Caco-2 (cell line): ENCODE data around the gene VWA3B. TPM values are rescaled to one million over a fixed set of nuclear protein-coding genes. Genes with fewer than 3 reads are reported as not detected.

ENCODE experiments used
- BruUV-seq: library from RNA; stranded (reverse); fragments of 400-500 nt; replicated peaks from 2 replicates; lab custom pipeline; 2021; lab: Mats Ljungman, UMichigan
- CTCF ChIA-PET: fragments of 300-600 bp; sonication (Branson Sonifier 250); formaldehyde crosslinking; loops from one replicate; lab custom pipeline; 2022; ENCODE audit warnings: antibody characterized with exemption; lab: Charles Lee
- POLR2A ChIA-PET: fragments of 300-600 bp; sonication (Branson Sonifier 250); formaldehyde crosslinking; loops from one replicate; lab custom pipeline; 2022; ENCODE audit warnings: antibody characterized with exemption; lab: Charles Lee
- DNase-seq, 2 experiments: peaks; one replicate each; pipeline versions ENCODE4 v3.0.0 to v3.0.0-alpha.2; 2020 to 2022
- H3K27me3 ChIP-seq: replicated peaks from 2 replicates; pipeline ENCODE4 v1.6.0; 2011; ENCODE audit warnings: low read length; ENCODE audit not compliant: control insufficient read depth, insufficient read depth
- H3K36me3 ChIP-seq: 2 replicates; pipeline ENCODE4 v1.5.1; 2011; ENCODE audit warnings: low read length; ENCODE audit not compliant: control insufficient read depth, insufficient read depth
- H3K4me1 ChIP-seq: fragments of 250-450 bp; sonication (Bioruptor Pico); 2 replicates; pipeline ENCODE4 v1.5.1; 2020; ENCODE audit warnings: mild to moderate bottlenecking
- H3K4me3 ChIP-seq: 2 replicates; pipeline ENCODE4 v1.5.1; 2011; ENCODE audit warnings: low read depth, mild to moderate bottlenecking, control low read depth, low read length
- H3K9me3 ChIP-seq: fragments of 250-450 bp; sonication (Bioruptor Pico); 2 replicates; pipeline ENCODE4 v1.5.1; 2020; ENCODE audit warnings: mild to moderate bottlenecking, moderate library complexity
- H3K27ac Mint-ChIP-seq: one replicate; pipeline ENCODE4 v1.8.0; 2022; ENCODE audit warnings: mixed read lengths; ENCODE audit not compliant: unreplicated experiment
- H3K27me3 Mint-ChIP-seq: one replicate; pipeline ENCODE4 v1.8.0; 2022; ENCODE audit warnings: mixed read lengths; ENCODE audit not compliant: insufficient read depth, unreplicated experiment
- H3K36me3 Mint-ChIP-seq: one replicate; pipeline ENCODE4 v1.8.0; 2022; ENCODE audit warnings: mild to moderate bottlenecking, mixed read lengths; ENCODE audit not compliant: insufficient read depth, unreplicated experiment
- H3K4me1 Mint-ChIP-seq: one replicate; pipeline ENCODE4 v1.8.0; 2022; ENCODE audit warnings: low read depth, mixed read lengths; ENCODE audit not compliant: unreplicated experiment
- H3K4me3 Mint-ChIP-seq: one replicate; pipeline ENCODE4 v1.8.0; 2022; ENCODE audit warnings: mild to moderate bottlenecking, moderate library complexity, mixed read lengths; ENCODE audit not compliant: unreplicated experiment
- H3K9me3 Mint-ChIP-seq: one replicate; pipeline ENCODE4 v1.8.0; 2022; ENCODE audit warnings: mixed read lengths; ENCODE audit not compliant: unreplicated experiment
- intact Hi-C: fragments of 100-400 bp; cut with micrococcal nuclease; formaldehyde crosslinking; loops from one replicate; pipeline ENCODE4 v1.10.0; 2022; ENCODE audit not compliant: unreplicated experiment
- total RNA-seq: library from RNA; stranded (reverse); gene quantifications from 2 replicates; pipeline ENCODE4 v1.2.3, GENCODE V29; 2022
- TF ChIP-seq, protein P1 (sequence below), 2 experiments: fragments of 200-600 bp in 1 of 2; IDR thresholded peaks; 1 replicate in 1 of 2; 2 replicates in 1 of 2; pipeline versions ENCODE4 v1.5.1 to v1.8.0; 2011 to 2022; ENCODE audit warnings: antibody characterized with exemption in 1 of 2, control low read depth in 1 of 2, inconsistent platforms in 1 of 2, low read depth in 1 of 2, low read length in 1 of 2, mild to moderate bottlenecking in 1 of 2, moderate library complexity in 1 of 2; ENCODE audit not compliant: insufficient read depth in 1 of 2, severe bottlenecking in 1 of 2, unreplicated experiment in 1 of 2

VWA3B gene
- total RNA-seq, 1 experiment from 2014 or later = not detected

DNA sequence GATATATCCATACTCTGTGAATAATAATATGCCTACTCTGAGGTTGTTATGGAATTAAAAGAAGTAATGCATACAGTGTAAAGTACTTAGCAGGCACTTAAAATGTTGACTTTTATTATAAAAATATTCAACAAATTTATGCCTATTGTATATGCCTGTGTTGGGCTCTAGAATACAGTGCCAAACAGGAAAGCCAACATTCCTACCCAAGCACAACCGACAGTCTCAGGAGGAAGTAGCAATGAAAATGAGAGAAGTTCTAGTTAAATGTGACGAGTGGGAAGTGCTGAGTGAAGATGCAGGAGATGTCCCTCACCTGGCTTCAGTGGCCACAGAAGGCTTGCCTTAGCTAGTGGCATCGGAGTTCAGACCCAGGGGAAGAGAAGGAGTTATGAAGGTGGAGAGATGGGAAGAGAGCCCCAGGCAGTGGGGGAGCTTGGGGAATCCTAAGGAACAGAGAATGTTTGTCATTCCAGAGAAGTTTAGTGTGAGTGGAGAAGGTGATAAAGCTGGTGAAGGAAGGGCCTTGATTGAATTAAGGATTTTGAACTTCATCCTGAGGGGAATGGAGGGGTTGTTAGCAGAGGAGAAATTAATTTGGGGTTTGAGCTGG is 153.9 kb downstream of the VWA3B start:
- no TSS peak for BruUV-seq
- Mint-ChIP-seq H3K4me3 (no peak overlapping the region), H3K27ac (no peak overlapping the region), H3K9me3 (no peaks in the 10 kb centered on the region), H3K27me3 (peaks cover 12% of the 10 kb centered on the region), H3K4me1 (peaks cover 8% of the 10 kb centered on the region), H3K36me3 (no peaks in the 10 kb centered on the region)
- Histone ChIP-seq H3K36me3 (no peaks in the 10 kb centered on the region), H3K4me3 (no peak overlapping the region), H3K27me3 (no peaks in the 10 kb centered on the region), H3K9me3 (0 out of 2 replicates have a peak, but pooled peaks cover 2% of the 10 kb centered on the region), H3K4me1 (no peaks in the 10 kb centered on the region)
- TF ChIP-seq, protein P1, sequence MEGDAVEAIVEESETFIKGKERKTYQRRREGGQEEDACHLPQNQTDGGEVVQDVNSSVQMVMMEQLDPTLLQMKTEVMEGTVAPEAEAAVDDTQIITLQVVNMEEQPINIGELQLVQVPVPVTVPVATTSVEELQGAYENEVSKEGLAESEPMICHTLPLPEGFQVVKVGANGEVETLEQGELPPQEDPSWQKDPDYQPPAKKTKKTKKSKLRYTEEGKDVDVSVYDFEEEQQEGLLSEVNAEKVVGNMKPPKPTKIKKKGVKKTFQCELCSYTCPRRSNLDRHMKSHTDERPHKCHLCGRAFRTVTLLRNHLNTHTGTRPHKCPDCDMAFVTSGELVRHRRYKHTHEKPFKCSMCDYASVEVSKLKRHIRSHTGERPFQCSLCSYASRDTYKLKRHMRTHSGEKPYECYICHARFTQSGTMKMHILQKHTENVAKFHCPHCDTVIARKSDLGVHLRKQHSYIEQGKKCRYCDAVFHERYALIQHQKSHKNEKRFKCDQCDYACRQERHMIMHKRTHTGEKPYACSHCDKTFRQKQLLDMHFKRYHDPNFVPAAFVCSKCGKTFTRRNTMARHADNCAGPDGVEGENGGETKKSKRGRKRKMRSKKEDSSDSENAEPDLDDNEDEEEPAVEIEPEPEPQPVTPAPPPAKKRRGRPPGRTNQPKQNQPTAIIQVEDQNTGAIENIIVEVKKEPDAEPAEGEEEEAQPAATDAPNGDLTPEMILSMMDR (IDR thresholded peaks at IDR 0.05; ENCODE audit: insufficient read depth in 1 of 2, low read depth in 1 of 2, low read length in 1 of 2, severe bottlenecking in 1 of 2, unreplicated experiment in 1 of 2) = no peak
- DNase-seq = no peak
- ChIA-PET CTCF (interaction anchor here (0.7 kb wide), 1 partner anchor 28 kb away, joined by 3 read pairs; no protein-coding TSS in a partner anchor), POLR2A (no interaction called here)
- intact Hi-C loops = no loop called here

DNA sequence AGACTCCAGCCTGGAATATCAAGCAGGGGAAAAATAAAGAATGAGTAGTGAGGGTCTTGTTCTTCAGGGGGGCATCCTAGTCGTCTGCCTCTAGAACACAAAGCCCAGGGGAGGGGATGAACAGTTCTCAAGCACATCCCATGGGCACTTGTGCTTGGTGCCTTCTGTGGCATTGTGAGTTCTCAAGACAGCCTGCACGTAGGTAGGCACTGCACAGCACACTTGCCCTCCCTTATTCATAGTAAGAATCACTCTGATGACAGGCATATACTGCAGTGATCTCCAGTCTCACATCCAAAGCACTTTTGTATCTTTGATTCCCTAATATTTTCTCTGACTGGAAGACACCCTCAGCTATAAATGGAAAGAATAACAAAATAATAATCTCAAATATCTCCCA is 154.6 kb downstream of the VWA3B start:
- no peak overlapping the region for H3K4me3 ChIP-seq
- Mint-ChIP-seq H3K36me3 (no peaks in the 10 kb centered on the region), H3K27me3 (peaks cover 12% of the 10 kb centered on the region), H3K9me3 (no peaks in the 10 kb centered on the region), H3K4me1 (peaks cover 8% of the 10 kb centered on the region), H3K4me3 (no peak overlapping the region), H3K27ac (no peak overlapping the region)
- POLR2A ChIA-PET = no interaction called here
- 0 out of 2 replicates have a peak, but pooled peaks cover 6% of the 10 kb centered on the region for H3K9me3 ChIP-seq
- H3K36me3 ChIP-seq = no peaks in the 10 kb centered on the region
- BruUV-seq = no TSS peak
- DNase-seq = no peak
- H3K27me3 ChIP-seq = no peaks in the 10 kb centered on the region
- intact Hi-C loops = no loop called here
- TF ChIP-seq, protein P1 (IDR thresholded peaks at IDR 0.05; ENCODE audit: insufficient read depth in 1 of 2, low read depth in 1 of 2, low read length in 1 of 2, severe bottlenecking in 1 of 2, unreplicated experiment in 1 of 2) = no peak
- no peaks in the 10 kb centered on the region for H3K4me1 ChIP-seq
- CTCF ChIA-PET = interaction anchor here (0.7 kb wide), 1 partner anchor 28 kb away, joined by 3 read pairs; no protein-coding TSS in a partner anchor

GRCh38 chr2:98242003-98242402 is 155.0 kb downstream of the VWA3B start:
- POLR2A ChIA-PET = no interaction called here
- intact Hi-C loops = no loop called here
- Mint-ChIP-seq H3K9me3 (no peaks in the 10 kb centered on the region), H3K27me3 (peaks cover 12% of the 10 kb centered on the region), H3K27ac (no peak overlapping the region), H3K4me1 (peaks cover 8% of the 10 kb centered on the region), H3K4me3 (no peak overlapping the region), H3K36me3 (no peaks in the 10 kb centered on the region)
- Histone ChIP-seq H3K36me3 (no peaks in the 10 kb centered on the region), H3K27me3 (no peaks in the 10 kb centered on the region), H3K4me3 (no peak overlapping the region), H3K9me3 (peaks cover 8% of the 10 kb centered on the region; the same call in 1 of the 2 replicates), H3K4me1 (no peaks in the 10 kb centered on the region)
- no TSS peak for BruUV-seq
- TF ChIP-seq, protein P1 (IDR thresholded peaks at IDR 0.05; ENCODE audit: insufficient read depth in 1 of 2, low read depth in 1 of 2, low read length in 1 of 2, severe bottlenecking in 1 of 2, unreplicated experiment in 1 of 2) = no peak
- CTCF ChIA-PET = no interaction called here
- DNase-seq = no peak
